ENCODE measurements around the gene KRTAP9-3.

DNA sequence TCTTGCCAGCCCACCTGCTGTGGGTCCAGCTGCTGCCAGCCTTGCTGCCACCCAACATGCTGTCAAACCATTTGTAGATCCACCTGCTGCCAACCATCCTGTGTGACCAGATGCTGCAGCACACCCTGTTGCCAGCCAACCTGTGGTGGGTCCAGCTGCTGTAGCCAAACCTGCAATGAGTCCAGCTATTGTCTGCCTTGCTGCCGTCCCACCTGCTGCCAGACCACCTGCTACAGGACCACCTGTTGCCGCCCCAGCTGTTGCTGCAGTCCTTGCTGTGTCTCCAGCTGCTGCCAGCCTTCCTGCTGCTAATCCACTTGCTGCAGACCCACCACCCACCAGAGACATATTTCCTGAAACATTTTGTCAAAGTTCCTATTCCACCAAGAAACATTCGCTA is 41.9 kb upstream of the KRTAP9-3 start:
- no peak for TF ChIP-seq TAF1 (IDR thresholded peaks at IDR 0.05; ENCODE audit: low read depth, low read length)
- TF ChIP-seq POLR2AphosphoS5 (IDR thresholded peaks at IDR 0.05; ENCODE audit: low read depth, low read length) = no peak
- no peak for TF ChIP-seq POLR2A (IDR thresholded peaks at IDR 0.05; ENCODE audit: low read depth, low read length)
- TF ChIP-seq SPI1 (IDR thresholded peaks at IDR 0.05; ENCODE audit: low read depth, low read length) = no peak
- TF ChIP-seq POU2F2 (IDR thresholded peaks at IDR 0.05; ENCODE audit: low read depth, low read length) = no peak
- TF ChIP-seq PAX5 (IDR thresholded peaks at IDR 0.05; ENCODE audit: insufficient read depth, low read length, severe bottlenecking) = no peak

Data from GM12891 (cell line).